GM12878 (cell line): ENCODE results near the gene COX19. TPM values are rescaled to one million over a fixed set of nuclear protein-coding genes. Genes with fewer than 3 reads are reported as not detected.

Experiments
- ATAC-seq: fragments of 200-7000 bp; cut with Tn5 transposase; 3 replicates; pipeline ENCODE4 v1.9.1; 2020; ENCODE audit warnings: mild to moderate bottlenecking, moderate library complexity
- BruUV-seq: library from RNA; stranded (reverse); fragments of 400-500 nt; replicated peaks from 2 replicates; lab custom pipeline; 2021; lab: Mats Ljungman, UMichigan
- CTCF ChIA-PET: fragments of 300-600 bp; sonication (Branson Sonifier 250); formaldehyde crosslinking; extraction: SDS; loops from one replicate; lab custom pipeline; 2021; ENCODE audit warnings: inconsistent platforms; lab: Yijun Ruan, JAX
- POLR2A ChIA-PET: fragments of 350-600 bp; formaldehyde crosslinking; extraction: SDS; loops from one replicate; lab custom pipeline; 2021; ENCODE audit warnings: inconsistent platforms; lab: Charles Lee
- RAD21 ChIA-PET: fragments of 300-600 bp; sonication (Branson Sonifier 250); formaldehyde crosslinking; loops from one replicate; lab custom pipeline; 2023; ENCODE audit warnings: antibody characterized with exemption; ENCODE audit not compliant: unreplicated experiment; lab: Charles Lee
- SMC1A ChIA-PET: fragments of 300-600 bp; sonication (Branson Sonifier 250); formaldehyde crosslinking; loops from one replicate; lab custom pipeline; 2023; ENCODE audit not compliant: unreplicated experiment, uncharacterized antibody; lab: Charles Lee
- DNase-seq: peaks from one replicate; pipeline ENCODE4 v3.0.0-alpha.2; 2011; ENCODE audit warnings: low read depth, low spot score
- FAIRE-seq: peaks from 3 replicates; lab custom pipeline; 2011; peaks lifted over from hg19 to GRCh38; lab: Jason Lieb, UNC
- H2AFZ ChIP-seq: 2 replicates; pipeline ENCODE4 v1.6.0; 2011; ENCODE audit warnings: low read depth, low read length, control low read depth; ENCODE audit not compliant: control insufficient read depth
- H3K27ac ChIP-seq: 2 replicates; pipeline ENCODE4 v1.5.1; 2011; ENCODE audit warnings: control low read depth; ENCODE audit not compliant: control insufficient read depth, insufficient read depth
- H3K27me3 ChIP-seq, 2 experiments: replicated peaks in 1 of 2; 2 replicates each; pipeline versions ENCODE4 v1.6.0 to v1.6.1; 2011; ENCODE audit warnings: low read length in 1 of 2; ENCODE audit not compliant: control insufficient read depth in 2 of 2, insufficient read depth in 2 of 2
- H3K36me3 ChIP-seq, 2 experiments: 2 replicates each; pipeline ENCODE4 v1.5.1; 2011; ENCODE audit warnings: low read length in 1 of 2; ENCODE audit not compliant: control insufficient read depth in 2 of 2, insufficient read depth in 2 of 2
- H3K4me1 ChIP-seq: 2 replicates; pipeline ENCODE4 v1.6.1; 2011; ENCODE audit warnings: mild to moderate bottlenecking, low read length, moderate library complexity, mixed read lengths; ENCODE audit not compliant: control insufficient read depth, insufficient read depth
- H3K4me2 ChIP-seq: 2 replicates; pipeline ENCODE4 v1.6.0; 2011; ENCODE audit warnings: control low read depth; ENCODE audit not compliant: control insufficient read depth, insufficient read depth
- H3K4me3 ChIP-seq: fragments of 200-600 bp; sonication (generic); 2 replicates; pipeline ENCODE4 v1.5.1; 2016
- H3K79me2 ChIP-seq: 2 replicates; pipeline ENCODE4 v1.6.0; 2011; ENCODE audit warnings: low read length; ENCODE audit not compliant: control insufficient read depth, insufficient read depth
- H3K9ac ChIP-seq: 2 replicates; pipeline ENCODE4 v1.8.0; 2011; ENCODE audit warnings: low read length, control low read depth, mixed read lengths; ENCODE audit not compliant: control insufficient read depth, insufficient read depth
- H3K9me3 ChIP-seq: replicated peaks from 3 replicates; pipeline ENCODE4 v1.5.1; 2011; ENCODE audit warnings: mild to moderate bottlenecking, low read length; ENCODE audit not compliant: control insufficient read depth, insufficient read depth
- H4K20me1 ChIP-seq: 2 replicates; pipeline ENCODE4 v1.6.0; 2011; ENCODE audit not compliant: control insufficient read depth, insufficient read depth
- SMAD5 ChIP-seq: IDR thresholded peaks from 2 replicates; pipeline ENCODE4 v1.6.1; 2016; ENCODE audit warnings: antibody characterized with exemption, low read depth
- WGBS: methylation state at CpG from one replicate; pipeline ENCODE4 v1.1.6; 2016; ENCODE audit warnings: low lambda C conversion rate; ENCODE audit not compliant: insufficient replicate concordance, insufficient coverage; ENCODE audit errors: missing lambda C conversion rate; 5-methylcytosine and 5-hydroxymethylcytosine counted together
- in situ Hi-C: fragments of 300-500 bp; cut with MboI; formaldehyde crosslinking; loops from 9 replicates; pipeline ENCODE4 v1.14.3; 2018; ENCODE audit warnings: mixed read lengths
- intact Hi-C: fragments of 100-400 bp; cut with micrococcal nuclease; formaldehyde crosslinking; loops from one replicate; pipeline ENCODE4 v1.14.2; 2022; ENCODE audit not compliant: unreplicated experiment
- polyA plus RNA-seq, 11 experiments: library from polyadenylated mRNA; depleted of rRNA in 4 of 11; unstranded in 6 of 11; stranded (reverse) in 5 of 11; fragments of >200 nt; fragmentation: Nextera tagmentation in 4 of 11; fragmentation: Illumina TruSeq in 1 of 11; extraction: Ambion mirVana in 4 of 11; extraction: Trizol in 1 of 11; gene quantifications; 1 replicate in 1 of 11; 2 replicates in 10 of 11; pipeline versions ENCODE4 v1.2.1 to v1.2.3, GENCODE V29; 2011 to 2016; ENCODE audit warnings: inconsistent platforms in 2 of 11, missing spikeins in 2 of 11, low read depth in 1 of 11
- total RNA-seq, 4 experiments: library from RNA; depleted of rRNA in 3 of 4; stranded (reverse); fragments of >200 nt in 3 of 4; fragmentation: Illumina TruSeq in 1 of 4; extraction: Trizol in 1 of 4; gene quantifications; 2 replicates each; pipeline versions ENCODE4 v1.2.1 to v1.2.3, GENCODE V29; 2013 to 2021

The COX19 gene
- total and polyA plus RNA-seq, 10 of the 15 experiments (the other 5 are each of a cell fraction or from before 2014, with no cell fraction given) = 3.7 to 17.9 (median 10.8) TPM

- TF ChIP-seq SMAD5 = no peak
- peaks cover 0 to 3% of the 10 kb centered on the region in 2 experiments; a peak in 1 of 4 replicates for H3K36me3 ChIP-seq
- H3K79me2 ChIP-seq = no peaks in the 10 kb centered on the region
- SMC1A ChIA-PET = interaction anchor here (0.9 to 6.2 kb wide), 15 partner anchors 14 to 183 kb away, joined by 3 to 121 read pairs (median 18); partner anchors contain the start of genes COX19, GPER1 and GPR146
- no peak overlapping the region for H3K4me2 ChIP-seq
- 52% methylated on average over 33 of the region's 34 CpGs for WGBS
- no peak overlapping the region for H3K9ac ChIP-seq
- H2AFZ ChIP-seq = no peak overlapping the region
- peaks cover 6% of the 10 kb centered on the region for H3K4me1 ChIP-seq
- H3K4me3 ChIP-seq = no peak overlapping the region
- no peaks in the 10 kb centered on the region for H3K27me3 ChIP-seq
- DNase-seq (no peak), FAIRE-seq (no peak), ATAC-seq (no peak)
- no peaks in the 10 kb centered on the region for H3K9me3 ChIP-seq
- H3K27ac ChIP-seq = no peak overlapping the region
- in situ Hi-C loops = loop anchor here (5.0 kb wide), 1 partner anchor 185 kb away; no protein-coding TSS in a partner anchor
- POLR2A ChIA-PET = interaction anchor here (0.7 to 3.2 kb wide), 10 partner anchors 10 to 178 kb away, joined by 3 to 14 read pairs (median 6); partner anchors contain the start of gene CYP2W1
- no TSS peak for BruUV-seq
- RAD21 ChIA-PET = interaction anchor here (0.6 to 4.8 kb wide), 19 partner anchors 10 to 184 kb away, joined by 3 to 196 read pairs (median 10); partner anchors contain the start of genes COX19, GPER1 and GPR146
- no peaks in the 10 kb centered on the region for H4K20me1 ChIP-seq
- intact Hi-C loops = loop anchor here (5.0 kb wide), 1 partner anchor 95 kb away; the partner anchor contains the start of gene GPER1
- CTCF ChIA-PET = interaction anchor here (0.9 to 9.3 kb wide), 27 partner anchors 10 to 192 kb away, joined by 3 to 280 read pairs (median 13); partner anchors contain the start of genes COX19, CYP2W1, GPR146 and ZFAND2A
Observed at GRCh38 chr7:991729-992656, 16.6 kb upstream of the COX19 start.
